Caco-2 (cell line): ENCODE results near the gene CAPZB. TPM values are rescaled to one million over a fixed set of nuclear protein-coding genes. Genes with fewer than 3 reads are reported as not detected.

Experiments used
- BruUV-seq: library from RNA; stranded (reverse); fragments of 400-500 nt; replicated peaks from 2 replicates; lab custom pipeline; 2021; lab: Mats Ljungman, UMichigan
- CTCF ChIA-PET: fragments of 300-600 bp; sonication (Branson Sonifier 250); formaldehyde crosslinking; loops from one replicate; lab custom pipeline; 2022; ENCODE audit warnings: antibody characterized with exemption; lab: Charles Lee
- POLR2A ChIA-PET: fragments of 300-600 bp; sonication (Branson Sonifier 250); formaldehyde crosslinking; loops from one replicate; lab custom pipeline; 2022; ENCODE audit warnings: antibody characterized with exemption; lab: Charles Lee
- DNase-seq, 2 experiments: peaks; one replicate each; pipeline versions ENCODE4 v3.0.0 to v3.0.0-alpha.2; 2020 to 2022
- H3K27me3 ChIP-seq: replicated peaks from 2 replicates; pipeline ENCODE4 v1.6.0; 2011; ENCODE audit warnings: low read length; ENCODE audit not compliant: control insufficient read depth, insufficient read depth
- H3K36me3 ChIP-seq: 2 replicates; pipeline ENCODE4 v1.5.1; 2011; ENCODE audit warnings: low read length; ENCODE audit not compliant: control insufficient read depth, insufficient read depth
- H3K4me1 ChIP-seq: fragments of 250-450 bp; sonication (Bioruptor Pico); 2 replicates; pipeline ENCODE4 v1.5.1; 2020; ENCODE audit warnings: mild to moderate bottlenecking
- H3K4me3 ChIP-seq: 2 replicates; pipeline ENCODE4 v1.5.1; 2011; ENCODE audit warnings: low read depth, mild to moderate bottlenecking, control low read depth, low read length
- H3K9me3 ChIP-seq: fragments of 250-450 bp; sonication (Bioruptor Pico); 2 replicates; pipeline ENCODE4 v1.5.1; 2020; ENCODE audit warnings: mild to moderate bottlenecking, moderate library complexity
- H3K27ac Mint-ChIP-seq: one replicate; pipeline ENCODE4 v1.8.0; 2022; ENCODE audit warnings: mixed read lengths; ENCODE audit not compliant: unreplicated experiment
- H3K27me3 Mint-ChIP-seq: one replicate; pipeline ENCODE4 v1.8.0; 2022; ENCODE audit warnings: mixed read lengths; ENCODE audit not compliant: insufficient read depth, unreplicated experiment
- H3K36me3 Mint-ChIP-seq: one replicate; pipeline ENCODE4 v1.8.0; 2022; ENCODE audit warnings: mild to moderate bottlenecking, mixed read lengths; ENCODE audit not compliant: insufficient read depth, unreplicated experiment
- H3K4me1 Mint-ChIP-seq: one replicate; pipeline ENCODE4 v1.8.0; 2022; ENCODE audit warnings: low read depth, mixed read lengths; ENCODE audit not compliant: unreplicated experiment
- H3K4me3 Mint-ChIP-seq: one replicate; pipeline ENCODE4 v1.8.0; 2022; ENCODE audit warnings: mild to moderate bottlenecking, moderate library complexity, mixed read lengths; ENCODE audit not compliant: unreplicated experiment
- H3K9me3 Mint-ChIP-seq: one replicate; pipeline ENCODE4 v1.8.0; 2022; ENCODE audit warnings: mixed read lengths; ENCODE audit not compliant: unreplicated experiment
- intact Hi-C: fragments of 100-400 bp; cut with micrococcal nuclease; formaldehyde crosslinking; loops from one replicate; pipeline ENCODE4 v1.10.0; 2022; ENCODE audit not compliant: unreplicated experiment
- total RNA-seq: library from RNA; stranded (reverse); gene quantifications from 2 replicates; pipeline ENCODE4 v1.2.3, GENCODE V29; 2022
- TF ChIP-seq, protein P1 (sequence below), 2 experiments: fragments of 200-600 bp in 1 of 2; IDR thresholded peaks; 1 replicate in 1 of 2; 2 replicates in 1 of 2; pipeline versions ENCODE4 v1.5.1 to v1.8.0; 2011 to 2022; ENCODE audit warnings: antibody characterized with exemption in 1 of 2, control low read depth in 1 of 2, inconsistent platforms in 1 of 2, low read depth in 1 of 2, low read length in 1 of 2, mild to moderate bottlenecking in 1 of 2, moderate library complexity in 1 of 2; ENCODE audit not compliant: insufficient read depth in 1 of 2, severe bottlenecking in 1 of 2, unreplicated experiment in 1 of 2

Gene CAPZB
- total RNA-seq, 1 experiment from 2014 or later: 205 TPM

DNA sequence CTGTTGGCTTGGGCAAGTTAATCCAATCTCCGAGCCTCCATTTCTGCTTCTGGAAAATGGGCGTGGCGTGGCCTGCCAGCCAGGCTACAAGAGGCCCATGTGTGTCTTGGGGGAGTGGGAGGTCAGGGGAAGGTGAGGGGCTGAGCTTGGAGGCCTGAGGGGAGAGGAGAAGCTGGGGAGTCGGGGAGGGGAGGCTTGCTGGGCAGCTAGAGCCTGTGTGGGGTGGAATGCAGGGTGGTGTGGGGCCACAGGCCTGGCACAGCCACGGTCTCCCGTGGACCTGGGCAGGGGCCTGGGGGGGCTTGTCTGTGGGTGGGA is 158.6 kb downstream of the CAPZB start:
- Histone ChIP-seq H3K9me3 (no peaks in the 10 kb centered on the region), H3K27me3 (no peaks in the 10 kb centered on the region), H3K36me3 (no peaks in the 10 kb centered on the region; the same call in 1 of the 2 replicates), H3K4me1 (no peaks in the 10 kb centered on the region), H3K4me3 (no peak overlapping the region)
- no peaks in the 10 kb centered on the region for H3K4me1 Mint-ChIP-seq
- TF ChIP-seq, protein P1, sequence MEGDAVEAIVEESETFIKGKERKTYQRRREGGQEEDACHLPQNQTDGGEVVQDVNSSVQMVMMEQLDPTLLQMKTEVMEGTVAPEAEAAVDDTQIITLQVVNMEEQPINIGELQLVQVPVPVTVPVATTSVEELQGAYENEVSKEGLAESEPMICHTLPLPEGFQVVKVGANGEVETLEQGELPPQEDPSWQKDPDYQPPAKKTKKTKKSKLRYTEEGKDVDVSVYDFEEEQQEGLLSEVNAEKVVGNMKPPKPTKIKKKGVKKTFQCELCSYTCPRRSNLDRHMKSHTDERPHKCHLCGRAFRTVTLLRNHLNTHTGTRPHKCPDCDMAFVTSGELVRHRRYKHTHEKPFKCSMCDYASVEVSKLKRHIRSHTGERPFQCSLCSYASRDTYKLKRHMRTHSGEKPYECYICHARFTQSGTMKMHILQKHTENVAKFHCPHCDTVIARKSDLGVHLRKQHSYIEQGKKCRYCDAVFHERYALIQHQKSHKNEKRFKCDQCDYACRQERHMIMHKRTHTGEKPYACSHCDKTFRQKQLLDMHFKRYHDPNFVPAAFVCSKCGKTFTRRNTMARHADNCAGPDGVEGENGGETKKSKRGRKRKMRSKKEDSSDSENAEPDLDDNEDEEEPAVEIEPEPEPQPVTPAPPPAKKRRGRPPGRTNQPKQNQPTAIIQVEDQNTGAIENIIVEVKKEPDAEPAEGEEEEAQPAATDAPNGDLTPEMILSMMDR (IDR thresholded peaks at IDR 0.05; ENCODE audit: insufficient read depth in 1 of 2, low read depth in 1 of 2, low read length in 1 of 2, severe bottlenecking in 1 of 2, unreplicated experiment in 1 of 2): no peak
- ChIA-PET CTCF (no interaction called here), POLR2A (no interaction called here)
- no peak overlapping the region for H3K4me3 Mint-ChIP-seq
- intact Hi-C loops: no loop called here
- peaks cover 26% of the 10 kb centered on the region for H3K36me3 Mint-ChIP-seq
- H3K9me3 Mint-ChIP-seq: no peaks in the 10 kb centered on the region
- H3K27ac Mint-ChIP-seq: no peak overlapping the region
- no peak for DNase-seq
- no peaks in the 10 kb centered on the region for H3K27me3 Mint-ChIP-seq
- BruUV-seq: no TSS peak

- no peak overlapping the region for H3K4me3 Mint-ChIP-seq
- Histone ChIP-seq H3K36me3 (no peaks in the 10 kb centered on the region; the same call in 1 of the 2 replicates), H3K4me3 (no peak overlapping the region), H3K9me3 (no peaks in the 10 kb centered on the region), H3K27me3 (no peaks in the 10 kb centered on the region), H3K4me1 (no peaks in the 10 kb centered on the region)
- no peaks in the 10 kb centered on the region for H3K9me3 Mint-ChIP-seq
- BruUV-seq: no TSS peak
- no peaks in the 10 kb centered on the region for H3K4me1 Mint-ChIP-seq
- ChIA-PET CTCF (no interaction called here), POLR2A (no interaction called here)
- TF ChIP-seq, protein P1 (IDR thresholded peaks at IDR 0.05; ENCODE audit: insufficient read depth in 1 of 2, low read depth in 1 of 2, low read length in 1 of 2, severe bottlenecking in 1 of 2, unreplicated experiment in 1 of 2): no peak
- no peaks in the 10 kb centered on the region for H3K27me3 Mint-ChIP-seq
- no peak overlapping the region for H3K27ac Mint-ChIP-seq
- intact Hi-C loops: no loop called here
- DNase-seq: no peak
- peaks cover 28% of the 10 kb centered on the region for H3K36me3 Mint-ChIP-seq
Observed at GRCh38 chr1:19325958-19326747, 159.2 kb downstream of the CAPZB start.

DNA sequence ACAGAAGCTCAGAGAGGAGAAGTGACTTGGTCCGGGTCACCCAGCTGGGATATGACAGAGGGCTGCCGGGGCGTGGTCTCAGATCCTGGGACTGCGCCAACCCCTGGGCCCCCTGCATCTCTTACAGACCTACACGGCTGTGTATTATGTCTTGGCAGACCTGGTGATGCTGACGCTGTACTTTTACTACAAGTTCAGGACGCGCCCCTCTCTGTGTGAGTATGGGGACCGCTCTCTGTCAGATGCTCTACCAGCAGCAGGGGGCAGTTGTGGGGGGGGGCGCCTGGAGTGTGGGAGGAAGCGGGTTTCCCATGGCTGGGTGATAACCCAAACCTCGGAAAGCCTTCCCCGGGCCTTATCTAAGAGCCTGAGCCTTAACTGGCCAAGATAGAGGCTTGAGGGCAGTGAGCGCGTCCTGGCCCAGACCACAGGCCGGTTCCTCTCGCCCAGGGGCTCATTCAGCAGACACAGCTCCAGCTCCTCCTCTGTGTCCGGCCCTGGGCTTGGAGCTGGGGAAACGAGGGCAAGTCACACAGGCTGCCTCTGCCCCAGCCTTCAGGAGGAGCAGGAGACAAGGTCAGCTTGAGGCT is 159.9 kb downstream of the CAPZB start:
- CTCF ChIA-PET: no interaction called here
- H3K4me1 Mint-ChIP-seq: no peaks in the 10 kb centered on the region
- Histone ChIP-seq H3K36me3 (no peaks in the 10 kb centered on the region; the same call in 1 of the 2 replicates), H3K27me3 (no peaks in the 10 kb centered on the region), H3K4me1 (no peaks in the 10 kb centered on the region), H3K4me3 (no peak overlapping the region), H3K9me3 (no peaks in the 10 kb centered on the region)
- H3K4me3 Mint-ChIP-seq: no peak overlapping the region
- no peaks in the 10 kb centered on the region for H3K27me3 Mint-ChIP-seq
- H3K36me3 Mint-ChIP-seq: peaks cover 33% of the 10 kb centered on the region
- no TSS peak for BruUV-seq
- POLR2A ChIA-PET: interaction anchor here (0.5 kb wide), 1 partner anchor 30 kb away, joined by 4 read pairs; no protein-coding TSS in a partner anchor
- H3K27ac Mint-ChIP-seq: no peak overlapping the region
- intact Hi-C loops: no loop called here
- H3K9me3 Mint-ChIP-seq: no peaks in the 10 kb centered on the region
- TF ChIP-seq, protein P1 (IDR thresholded peaks at IDR 0.05; ENCODE audit: insufficient read depth in 1 of 2, low read depth in 1 of 2, low read length in 1 of 2, severe bottlenecking in 1 of 2, unreplicated experiment in 1 of 2): no peak
- DNase-seq: no peak
